Activated B cell treated with CpG ODN at 0.5 μM for 24 hours (primary cell): ENCODE data around the gene DPP10. TPM values are rescaled to one million over a fixed set of nuclear protein-coding genes. Genes with fewer than 3 reads are reported as not detected.

Source experiments
- ATAC-seq: fragments of 200-7000 bp; cut with Tn5 transposase; one replicate; pipeline ENCODE4 v1.10.0; 2021; ENCODE audit warnings: low read depth, mild to moderate bottlenecking, moderate library complexity
- CTCF ChIA-PET: fragments of 350-600 bp; sonication (Branson Sonifier 250); formaldehyde crosslinking; loops from one replicate; lab custom pipeline; 2021; ENCODE audit warnings: antibody characterized with exemption; lab: Charles Lee
- POLR2A ChIA-PET: fragments of 350-600 bp; sonication (Branson Sonifier 250); formaldehyde crosslinking; loops from one replicate; lab custom pipeline; 2021; ENCODE audit warnings: antibody characterized with exemption; lab: Charles Lee
- DNase-seq: peaks from one replicate; pipeline ENCODE4 v3.0.0; 2022
- H3K27ac Mint-ChIP-seq: one replicate; pipeline ENCODE4 v1.8.0; 2020; ENCODE audit warnings: mixed read lengths
- H3K27me3 Mint-ChIP-seq: one replicate; pipeline ENCODE4 v1.8.0; 2021; ENCODE audit warnings: mixed read lengths
- H3K36me3 Mint-ChIP-seq: one replicate; pipeline ENCODE4 v1.8.0; 2021; ENCODE audit warnings: low read depth, mixed read lengths
- H3K4me1 Mint-ChIP-seq: one replicate; pipeline ENCODE4 v1.8.0; 2021; ENCODE audit warnings: mixed read lengths
- H3K4me3 Mint-ChIP-seq: one replicate; pipeline ENCODE4 v1.8.0; 2020; ENCODE audit warnings: mild to moderate bottlenecking, mixed read lengths
- H3K9me3 Mint-ChIP-seq: one replicate; pipeline ENCODE4 v1.8.0; 2020; ENCODE audit warnings: mixed read lengths
- intact Hi-C: fragments of 100-400 bp; cut with micrococcal nuclease; formaldehyde crosslinking; loops from one replicate; pipeline ENCODE4 v1.15.1; 2024
- total RNA-seq: library from RNA; stranded (reverse); gene quantifications from 2 replicates; pipeline ENCODE4 v1.2.3, GENCODE V29; 2022
- TF ChIP-seq, protein P1 (sequence below): fragments of 200-600 bp; IDR thresholded peaks from one replicate; pipeline ENCODE4 v1.8.0; 2022; ENCODE audit warnings: antibody characterized with exemption, mild to moderate bottlenecking

DPP10 gene
- total RNA-seq, 1 donor from 2014 or later, result not detected

DNA sequence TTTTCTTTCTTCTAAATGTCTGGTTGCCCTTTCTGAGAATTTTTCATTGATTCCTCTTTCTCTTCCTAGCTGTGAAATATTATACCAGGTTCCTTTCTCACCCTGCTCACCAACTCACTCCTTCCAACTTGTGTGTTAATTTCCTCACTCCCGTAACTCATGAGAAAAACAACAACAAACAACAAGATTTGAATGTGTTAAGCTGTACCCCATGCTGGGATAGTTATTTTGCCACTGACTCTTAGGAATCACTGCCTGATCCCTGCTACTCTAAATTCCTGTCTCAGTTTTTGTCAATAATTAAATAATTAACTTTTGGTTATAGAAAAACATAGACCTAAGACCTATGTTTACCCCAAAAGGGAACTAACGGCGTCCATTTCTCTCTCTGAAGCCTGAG, 242.7 kb downstream of the DPP10 start:
- ATAC-seq (no peak), DNase-seq (no peak)
- H3K27ac Mint-ChIP-seq, result no peak overlapping the region
- H3K4me3 Mint-ChIP-seq, result no peak overlapping the region
- ChIA-PET POLR2A (no interaction called here), CTCF (no interaction called here)
- TF ChIP-seq, protein P1, sequence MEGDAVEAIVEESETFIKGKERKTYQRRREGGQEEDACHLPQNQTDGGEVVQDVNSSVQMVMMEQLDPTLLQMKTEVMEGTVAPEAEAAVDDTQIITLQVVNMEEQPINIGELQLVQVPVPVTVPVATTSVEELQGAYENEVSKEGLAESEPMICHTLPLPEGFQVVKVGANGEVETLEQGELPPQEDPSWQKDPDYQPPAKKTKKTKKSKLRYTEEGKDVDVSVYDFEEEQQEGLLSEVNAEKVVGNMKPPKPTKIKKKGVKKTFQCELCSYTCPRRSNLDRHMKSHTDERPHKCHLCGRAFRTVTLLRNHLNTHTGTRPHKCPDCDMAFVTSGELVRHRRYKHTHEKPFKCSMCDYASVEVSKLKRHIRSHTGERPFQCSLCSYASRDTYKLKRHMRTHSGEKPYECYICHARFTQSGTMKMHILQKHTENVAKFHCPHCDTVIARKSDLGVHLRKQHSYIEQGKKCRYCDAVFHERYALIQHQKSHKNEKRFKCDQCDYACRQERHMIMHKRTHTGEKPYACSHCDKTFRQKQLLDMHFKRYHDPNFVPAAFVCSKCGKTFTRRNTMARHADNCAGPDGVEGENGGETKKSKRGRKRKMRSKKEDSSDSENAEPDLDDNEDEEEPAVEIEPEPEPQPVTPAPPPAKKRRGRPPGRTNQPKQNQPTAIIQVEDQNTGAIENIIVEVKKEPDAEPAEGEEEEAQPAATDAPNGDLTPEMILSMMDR, result no peak
- H3K9me3 Mint-ChIP-seq, result no peaks in the 10 kb centered on the region
- no peaks in the 10 kb centered on the region for H3K27me3 Mint-ChIP-seq
- intact Hi-C loops, result no loop called here
- H3K4me1 Mint-ChIP-seq, result no peaks in the 10 kb centered on the region
- H3K36me3 Mint-ChIP-seq, result no peaks in the 10 kb centered on the region

DNA sequence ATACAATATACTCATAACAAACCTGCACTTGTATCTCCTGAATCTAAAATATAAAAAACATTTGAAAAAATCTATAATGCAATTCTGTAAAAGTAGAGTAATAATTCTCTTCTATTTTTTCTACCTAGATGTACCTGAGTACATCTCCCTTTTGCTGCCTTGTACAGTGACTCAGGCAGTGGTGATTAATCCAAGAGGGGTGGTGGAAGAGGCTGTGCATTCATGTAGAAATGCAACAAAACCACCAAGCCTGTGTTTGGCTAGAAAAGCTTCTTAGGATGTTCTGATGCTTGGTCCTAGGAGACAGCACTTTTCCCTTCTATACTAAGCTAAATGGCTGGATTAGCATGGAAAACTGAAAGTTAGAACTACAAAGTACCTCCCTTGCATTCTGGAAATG, 245.8 kb downstream of the DPP10 start:
- ChIA-PET CTCF (no interaction called here), POLR2A (no interaction called here)
- Mint-ChIP-seq H3K4me1 (no peaks in the 10 kb centered on the region), H3K4me3 (no peak overlapping the region), H3K27ac (no peak overlapping the region), H3K9me3 (peaks cover 8% of the 10 kb centered on the region), H3K27me3 (no peaks in the 10 kb centered on the region), H3K36me3 (no peaks in the 10 kb centered on the region)
- TF ChIP-seq, protein P1, result no peak
- no peak for ATAC-seq
- DNase-seq, result no peak
- intact Hi-C loops, result no loop called here

DNA sequence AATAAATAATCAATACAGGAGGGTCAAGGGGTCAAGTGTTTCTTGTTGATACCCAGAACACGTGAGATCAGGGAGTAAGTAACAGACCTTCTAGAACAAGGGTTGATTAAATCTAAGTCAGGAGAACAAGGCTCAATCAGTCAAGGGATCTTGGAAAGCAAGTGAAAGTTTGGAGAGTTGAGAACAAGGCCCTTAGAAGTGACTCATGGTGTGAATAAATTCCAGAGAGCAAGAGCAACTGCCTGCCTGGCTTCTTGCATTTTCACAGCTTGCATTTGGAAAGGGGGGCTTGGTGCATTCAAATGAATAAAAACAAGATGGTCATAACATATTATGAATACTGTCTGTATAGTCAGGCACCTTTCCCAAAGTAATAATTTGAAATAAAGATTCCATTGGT, 256.1 kb downstream of the DPP10 start:
- intact Hi-C loops, result no loop called here
- no peak overlapping the region for H3K27ac Mint-ChIP-seq
- ATAC-seq (no peak), DNase-seq (no peak)
- H3K36me3 Mint-ChIP-seq, result no peaks in the 10 kb centered on the region
- ChIA-PET POLR2A (no interaction called here), CTCF (no interaction called here)
- peaks cover 3% of the 10 kb centered on the region for H3K27me3 Mint-ChIP-seq
- H3K4me3 Mint-ChIP-seq, result no peak overlapping the region
- TF ChIP-seq, protein P1, result no peak
- H3K4me1 Mint-ChIP-seq, result no peaks in the 10 kb centered on the region
- H3K9me3 Mint-ChIP-seq, result no peaks in the 10 kb centered on the region

DNA sequence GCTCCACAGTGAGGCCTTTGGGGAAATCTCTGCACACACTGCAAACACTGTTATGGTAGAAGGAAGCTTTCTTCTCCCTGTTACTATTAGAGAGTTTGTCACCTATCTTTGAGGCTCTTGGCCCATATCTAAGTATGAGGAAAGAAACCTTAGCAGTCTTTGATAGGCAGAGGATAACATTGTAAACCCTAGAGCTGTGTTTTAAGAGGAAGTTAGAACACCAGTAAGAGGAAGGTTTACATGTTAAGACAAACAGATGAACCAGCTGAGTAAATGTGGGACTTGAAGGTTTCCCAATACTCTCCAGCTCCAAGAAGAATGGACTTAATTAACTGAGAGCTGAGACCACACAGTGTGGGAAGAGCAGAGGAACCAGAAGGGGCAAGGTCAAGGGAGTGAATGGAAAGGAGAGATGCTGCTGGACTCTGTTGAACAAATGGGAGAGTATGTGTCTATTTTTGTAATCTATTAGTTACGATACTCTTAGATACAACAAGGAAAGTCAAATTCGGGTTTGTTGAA, 257.0 kb downstream of the DPP10 start:
- peaks cover 3% of the 10 kb centered on the region for H3K27me3 Mint-ChIP-seq
- TF ChIP-seq, protein P1, result no peak
- no peak overlapping the region for H3K27ac Mint-ChIP-seq
- H3K36me3 Mint-ChIP-seq, result no peaks in the 10 kb centered on the region
- ChIA-PET CTCF (no interaction called here), POLR2A (no interaction called here)
- intact Hi-C loops, result no loop called here
- H3K4me3 Mint-ChIP-seq, result no peak overlapping the region
- ATAC-seq (no peak), DNase-seq (no peak)
- H3K4me1 Mint-ChIP-seq, result no peaks in the 10 kb centered on the region
- no peaks in the 10 kb centered on the region for H3K9me3 Mint-ChIP-seq

DNA sequence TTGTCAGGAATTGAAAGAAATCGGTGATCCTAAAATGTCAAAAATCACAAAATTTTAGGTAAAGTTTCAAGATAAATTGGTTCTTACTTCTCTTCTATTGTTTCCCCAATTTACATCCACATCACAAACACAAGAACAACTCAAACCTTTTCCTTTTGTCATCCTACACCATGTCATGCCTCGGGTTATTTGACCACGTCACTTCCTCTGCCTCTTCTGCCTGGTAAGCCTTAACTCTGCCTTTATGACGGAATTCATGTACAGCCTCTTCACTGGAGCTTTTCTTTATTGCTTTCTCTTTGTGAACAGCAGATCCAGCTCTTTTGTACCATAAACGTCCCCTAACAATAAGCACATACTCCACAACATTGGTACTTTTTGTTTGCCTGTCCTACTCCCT, 258.0 kb downstream of the DPP10 start:
- H3K4me3 Mint-ChIP-seq, result no peak overlapping the region
- TF ChIP-seq, protein P1, result no peak
- ATAC-seq (no peak), DNase-seq (no peak)
- POLR2A ChIA-PET, result no interaction called here
- CTCF ChIA-PET, result no interaction called here
- no peaks in the 10 kb centered on the region for H3K4me1 Mint-ChIP-seq
- intact Hi-C loops, result no loop called here
- no peak overlapping the region for H3K27ac Mint-ChIP-seq
- H3K9me3 Mint-ChIP-seq, result no peaks in the 10 kb centered on the region
- no peaks in the 10 kb centered on the region for H3K36me3 Mint-ChIP-seq
- H3K27me3 Mint-ChIP-seq, result no peaks in the 10 kb centered on the region
